VCaP (cell line): ENCODE measurements around the gene LGR4.

Experiments
- H3K27ac ChIP-seq: fragments of 450-650 bp; 2 replicates; pipeline ENCODE4 v1.5.1; 2017
- CTCF ChIP-seq: fragments of 450-650 bp; conservative IDR thresholded peaks from 2 replicates; pipeline ENCODE4 v1.5.1; 2017; ENCODE audit warnings: mild to moderate bottlenecking, moderate library complexity

The LGR4 gene

GRCh38 chr11:27431808-27432207 lies 40.8 kb downstream of the LGR4 start:
- no peak for TF ChIP-seq CTCF
- H3K27ac ChIP-seq, result no peak overlapping the region

DNA sequence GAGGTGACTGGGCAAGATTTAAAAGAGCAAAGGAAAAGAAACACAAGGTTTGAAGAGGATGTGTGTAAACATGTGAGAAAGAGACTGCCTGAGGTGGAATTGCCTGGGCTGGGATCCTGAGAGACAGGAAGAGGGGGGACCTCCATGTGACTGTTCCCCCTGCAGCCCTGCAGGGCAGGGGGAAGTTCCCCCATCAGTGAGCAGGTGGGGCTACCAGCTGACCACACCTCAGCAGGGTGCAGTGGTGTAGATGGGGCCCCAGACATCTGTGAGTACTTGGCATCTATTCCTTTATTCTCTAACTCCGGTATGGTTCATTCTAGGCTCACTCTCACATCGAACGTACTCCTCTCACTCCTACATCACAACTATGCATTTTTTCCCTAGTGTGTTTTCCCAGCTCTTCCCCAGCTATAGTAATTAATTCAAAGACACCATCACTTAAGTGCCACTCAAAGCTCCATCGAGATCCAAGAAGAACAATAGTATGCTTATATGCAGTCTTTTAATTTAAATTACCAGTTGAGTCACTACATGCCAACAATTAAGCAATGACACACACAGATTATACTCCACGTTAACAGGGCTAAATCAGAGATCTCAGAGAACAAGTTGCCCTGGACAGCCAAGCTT lies 42.7 kb downstream of the LGR4 start:
- no peak for TF ChIP-seq CTCF
- peak overlapping the region; percentile 40 for H3K27ac ChIP-seq

DNA sequence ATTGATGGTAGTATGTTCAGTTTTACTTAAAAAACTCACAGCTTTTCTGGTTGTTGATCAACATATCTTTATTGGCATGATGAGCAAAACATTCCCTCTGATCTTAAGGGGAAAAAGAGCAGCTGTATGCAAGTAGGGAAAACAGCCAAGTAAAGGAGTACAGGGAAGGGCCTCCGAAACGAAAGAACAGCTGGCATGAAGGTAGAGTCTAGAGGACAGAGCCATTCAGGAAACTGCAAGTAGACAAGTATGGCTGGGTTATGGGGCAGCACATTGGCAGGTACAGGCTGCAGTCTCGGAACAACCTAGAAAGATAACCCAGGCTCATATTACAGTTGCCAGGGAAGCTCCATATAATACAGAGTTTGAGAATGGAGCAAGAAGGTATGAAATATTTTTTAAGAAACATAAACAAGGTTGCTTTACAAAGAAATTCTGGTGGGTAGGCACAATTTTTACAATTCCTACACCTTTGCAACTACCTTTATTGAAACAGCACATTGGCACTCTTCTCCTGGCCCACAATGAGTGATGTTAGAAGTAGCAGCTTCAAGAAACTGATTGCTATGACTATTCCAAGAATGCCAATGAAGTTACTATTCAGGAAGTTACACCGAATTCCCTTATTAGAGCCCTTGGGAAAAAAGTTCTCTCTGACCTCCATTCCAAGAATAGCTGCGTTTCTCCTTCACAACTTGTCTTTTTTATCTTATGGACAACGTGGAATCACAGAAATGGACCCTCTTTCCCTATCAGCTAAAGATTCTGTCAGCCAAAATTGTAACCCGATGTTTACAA lies 45.2 kb downstream of the LGR4 start:
- TF ChIP-seq CTCF, result no peak
- no peak overlapping the region for H3K27ac ChIP-seq

- no peak for TF ChIP-seq CTCF
- H3K27ac ChIP-seq, result no peak overlapping the region
Measured at GRCh38 chr11:27425814-27426213, 46.8 kb downstream of the LGR4 start.

GRCh38 chr11:27423125-27423524 lies 49.5 kb downstream of the LGR4 start:
- H3K27ac ChIP-seq, result no peak overlapping the region
- TF ChIP-seq CTCF, result no peak

- H3K27ac ChIP-seq, result no peak overlapping the region
- TF ChIP-seq CTCF, result no peak
Measured at GRCh38 chr11:27421819-27422494, 50.6 kb downstream of the LGR4 start.

- H3K27ac ChIP-seq, result no peak overlapping the region
Measured at GRCh38 chr11:27420722-27421572, 51.6 kb downstream of the LGR4 start.

More at GRCh38 chr11:27420722-27421572, 51.6 kb downstream of the LGR4 start:
- no peak for TF ChIP-seq CTCF
